Measurements from ENCODE around the gene GPR107.
"Not testable (repeated sequence)": the region's sequence is repeated elsewhere in the genome, so short reads cannot be mapped to it uniquely, and the experiment has no call there.

GPR107 gene

DNA sequence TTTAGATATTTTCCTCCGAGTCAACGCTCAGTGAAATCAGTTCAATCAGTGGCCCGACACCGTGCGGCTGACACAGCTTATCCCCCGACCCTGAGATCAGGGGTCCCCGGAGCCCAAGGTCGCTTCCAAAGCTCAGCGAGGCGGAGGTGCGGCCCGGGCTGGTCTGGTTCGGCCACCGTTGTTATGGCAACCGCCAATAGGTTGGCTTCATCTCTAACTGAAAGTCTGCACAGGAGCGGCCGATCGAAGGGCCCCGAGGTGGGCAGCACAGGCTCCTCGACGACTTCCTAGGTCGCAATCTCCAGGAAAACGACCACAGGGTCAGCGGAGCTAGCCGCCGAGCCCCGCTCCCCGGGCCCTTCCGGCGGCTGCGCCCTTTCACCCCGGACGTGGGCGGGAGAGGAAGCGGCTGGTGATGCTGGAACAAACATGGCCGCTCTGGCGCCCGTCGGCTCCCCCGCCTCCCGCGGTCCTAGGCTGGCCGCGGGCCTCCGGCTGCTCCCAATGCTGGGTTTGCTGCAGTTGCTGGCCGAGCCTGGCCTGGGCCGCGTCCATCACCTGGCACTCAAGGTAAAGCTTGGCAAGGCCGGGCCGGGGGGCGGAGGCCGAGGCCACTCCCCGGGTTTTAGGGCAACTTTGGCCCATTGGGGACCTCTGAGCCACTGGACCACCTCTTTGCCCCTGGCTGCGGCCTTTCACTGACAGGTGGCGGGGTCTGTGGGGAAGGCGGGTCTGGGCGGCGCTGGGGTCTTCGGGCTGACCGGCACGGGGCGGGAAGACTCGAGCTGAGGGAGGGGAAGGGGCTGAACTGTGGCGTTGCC, at the start of gene GPR107:
Gene GPR107 (plus strand): TSS at position 403 of the 821 bp plus-strand sequence. CDS start 27 bp downstream, at position 430.
- FAIRE-seq (peak; percentile 33), DNase-seq (ENCODE audit: extremely low spot score, insufficient read length, low read depth) (peak; percentile 86)

DNA sequence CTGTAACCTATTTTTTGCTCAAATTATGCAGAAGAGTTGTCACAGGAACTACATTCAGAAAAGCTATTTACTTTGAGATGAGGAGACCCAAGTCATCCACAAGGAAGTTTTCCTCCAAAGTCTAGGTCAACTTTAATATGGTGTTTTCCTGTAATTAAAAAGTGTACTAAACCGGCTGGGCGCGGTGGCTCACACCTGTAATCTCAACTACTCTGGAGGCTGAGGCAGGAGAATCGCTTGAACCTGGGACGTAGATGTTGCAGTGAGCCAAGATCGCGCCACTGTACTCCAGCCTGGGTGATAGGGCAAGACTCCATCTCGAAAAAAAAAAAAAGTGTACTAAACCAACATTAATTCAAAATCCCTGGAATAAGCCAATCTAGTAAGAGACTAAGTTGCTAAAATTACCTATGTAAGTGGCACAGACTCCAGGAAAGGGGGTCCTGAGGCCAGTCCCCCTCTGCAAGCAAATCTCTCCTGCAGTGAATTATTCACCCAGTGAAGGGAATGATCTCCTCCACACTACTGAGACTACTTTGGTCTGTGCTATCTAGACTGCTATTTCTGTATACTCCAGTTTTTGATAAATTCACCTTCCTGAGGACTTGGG, 49.7 kb upstream of the GPR107 start:
- no peak for FAIRE-seq
- DNase-seq (ENCODE audit: extremely low spot score, insufficient read length, low read depth) = no peak

DNA sequence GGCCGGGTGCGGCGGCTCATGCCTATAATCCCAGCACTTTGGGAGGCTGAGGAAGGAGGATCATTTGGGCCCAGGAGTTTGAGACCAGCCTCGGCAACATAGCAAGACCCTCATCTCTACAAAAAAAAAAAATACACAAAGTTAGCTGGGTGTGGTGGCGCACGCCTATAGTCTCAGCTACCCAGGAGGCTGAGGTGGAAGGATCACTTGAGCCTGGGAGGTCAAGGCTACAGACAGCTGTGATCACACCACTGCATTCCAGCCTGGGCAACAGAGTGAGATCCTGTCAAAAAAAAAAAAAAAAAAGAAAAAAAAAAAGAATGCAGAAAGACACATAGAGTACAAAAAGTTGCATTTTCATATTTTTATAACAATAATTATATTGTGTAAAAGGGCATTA, 46.8 kb upstream of the GPR107 start:
- DNase-seq (ENCODE audit: extremely low spot score, insufficient read length, low read depth); FAIRE-seq: not testable (repeated sequence)

DNA sequence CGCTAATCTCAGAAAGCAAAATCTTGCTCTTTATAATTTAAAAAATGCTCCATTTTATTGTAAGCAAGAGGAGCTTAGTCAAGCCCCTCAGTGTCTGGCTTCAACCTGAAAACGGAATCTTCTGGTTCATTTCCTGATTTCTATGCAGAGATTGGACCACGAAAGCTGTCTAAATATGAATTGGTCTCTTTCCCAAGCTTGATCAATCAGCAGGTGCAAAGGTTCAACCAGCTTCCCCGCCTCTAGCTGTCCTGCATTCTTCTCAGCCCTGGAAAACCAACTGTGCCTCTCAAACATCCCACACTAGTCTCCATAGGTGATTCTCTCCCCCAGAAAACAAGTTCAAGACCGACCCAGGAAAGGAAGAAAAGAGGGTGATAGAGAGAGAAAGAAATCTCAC, 45.2 kb upstream of the GPR107 start:
- DNase-seq (ENCODE audit: extremely low spot score, insufficient read length, low read depth) (no peak), FAIRE-seq (peak; percentile 77)

DNA sequence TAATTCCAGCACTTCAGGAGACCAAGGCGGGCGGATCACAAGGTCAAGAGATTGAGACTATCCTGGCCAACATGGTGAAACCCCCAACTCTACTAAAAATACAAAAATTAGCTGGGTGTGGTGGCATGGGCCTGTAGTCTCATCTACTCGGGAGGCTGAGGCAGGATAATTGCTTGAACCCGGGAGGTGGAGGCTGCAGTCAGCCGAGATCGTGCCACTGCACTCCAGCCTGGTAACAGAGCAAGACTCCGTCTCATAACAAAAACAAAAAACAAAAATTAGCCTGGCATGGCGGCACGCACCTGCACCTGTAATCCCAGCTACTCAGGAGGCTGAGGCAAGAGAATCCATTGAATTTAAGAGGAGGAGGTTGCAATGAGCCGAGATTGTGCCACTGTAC, 44.2 kb upstream of the GPR107 start:
- not testable (repeated sequence) for FAIRE-seq; DNase-seq (ENCODE audit: extremely low spot score, insufficient read length, low read depth)

DNA sequence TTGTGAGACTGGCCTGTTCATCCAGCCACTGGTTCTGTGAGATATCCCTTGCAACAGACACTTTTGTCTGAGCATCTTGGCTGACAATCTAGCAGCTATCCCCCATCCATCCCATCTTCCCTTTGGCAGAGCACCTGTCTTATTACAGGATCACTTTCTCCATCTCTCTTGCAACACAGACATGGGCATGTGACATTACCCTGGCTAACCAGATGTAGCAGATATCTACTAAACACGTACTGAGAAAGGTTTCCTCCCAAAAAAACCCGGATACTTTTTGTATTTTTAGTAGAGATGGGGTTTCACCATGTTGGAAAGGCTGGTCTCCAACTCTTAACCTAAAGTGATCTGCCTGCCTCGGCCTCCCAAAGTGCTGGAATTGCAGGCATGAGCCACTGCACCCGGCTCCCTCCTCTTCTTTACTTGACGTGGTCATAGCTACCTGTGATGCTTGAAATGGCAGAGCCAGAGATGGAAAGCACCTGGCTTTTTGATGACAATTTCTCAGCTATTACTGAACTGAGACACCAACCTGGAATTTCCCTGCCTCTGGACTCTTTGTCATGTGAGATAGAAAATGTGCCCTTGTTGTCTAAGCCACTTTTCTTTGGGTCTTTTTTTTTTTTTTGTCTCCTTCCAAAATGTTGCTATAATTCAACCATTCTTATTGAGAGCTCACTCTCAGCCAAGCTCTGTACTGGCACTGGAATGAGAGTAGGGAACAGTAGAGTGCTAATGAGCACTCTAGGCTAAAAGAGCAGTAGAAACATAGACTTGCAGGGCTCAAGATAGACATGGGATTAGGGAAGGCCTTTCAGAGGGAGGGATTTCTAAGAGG, 43.3 kb upstream of the GPR107 start:
- no peak for DNase-seq (ENCODE audit: extremely low spot score, insufficient read length, low read depth)
- FAIRE-seq = peak; percentile 88

DNA sequence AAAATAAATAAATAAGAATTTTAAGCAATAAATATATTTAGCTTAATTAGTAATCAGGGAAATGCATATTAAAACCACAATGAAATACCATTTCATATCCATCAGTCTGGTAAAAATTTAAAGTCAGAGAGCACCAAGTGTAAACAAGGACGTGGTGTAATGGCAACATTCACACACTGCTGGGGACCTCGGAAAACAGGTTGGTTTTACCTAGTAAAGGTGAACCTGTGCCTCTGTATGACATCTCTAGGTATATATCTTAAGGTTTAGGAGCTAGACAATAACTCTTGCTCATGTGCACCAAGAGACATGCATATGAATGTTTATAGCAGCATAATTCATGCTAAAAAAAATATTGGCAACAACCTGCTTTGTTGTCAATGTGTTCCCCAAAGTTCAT, 40.4 kb upstream of the GPR107 start:
- no peak for DNase-seq (ENCODE audit: extremely low spot score, insufficient read length, low read depth)
- FAIRE-seq = peak; percentile 9

DNA sequence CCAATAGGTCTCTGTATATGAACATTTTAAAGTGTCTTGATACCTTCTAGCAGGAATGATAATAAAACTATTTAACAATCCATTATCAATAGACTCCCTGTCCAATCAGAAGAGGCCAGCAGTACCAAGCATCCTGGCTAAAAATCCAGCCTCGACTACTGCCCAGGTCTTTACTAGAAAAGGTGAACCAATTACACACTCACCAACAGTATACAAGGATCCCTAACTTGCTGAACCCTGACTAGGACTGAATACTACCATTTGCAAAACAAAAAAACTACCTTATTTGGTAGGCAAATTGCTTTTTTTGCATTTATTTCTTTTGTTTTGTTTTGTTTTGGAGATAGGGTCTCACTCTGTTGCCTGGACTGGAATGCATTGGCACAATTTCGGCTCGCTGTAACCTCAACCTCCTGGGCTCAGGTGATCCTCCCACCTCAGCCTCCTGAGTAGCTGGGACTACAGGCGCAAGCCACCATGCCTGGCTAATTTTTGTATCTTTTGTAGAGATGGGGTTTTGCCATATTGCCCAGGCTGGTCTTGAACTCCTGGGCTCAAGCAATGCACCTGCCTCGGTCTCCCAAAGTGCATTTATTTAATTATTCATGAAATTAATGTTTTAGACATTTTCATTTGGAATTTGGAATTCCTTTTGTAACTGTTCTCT, 38.2 kb upstream of the GPR107 start:
- no peak for FAIRE-seq

DNA sequence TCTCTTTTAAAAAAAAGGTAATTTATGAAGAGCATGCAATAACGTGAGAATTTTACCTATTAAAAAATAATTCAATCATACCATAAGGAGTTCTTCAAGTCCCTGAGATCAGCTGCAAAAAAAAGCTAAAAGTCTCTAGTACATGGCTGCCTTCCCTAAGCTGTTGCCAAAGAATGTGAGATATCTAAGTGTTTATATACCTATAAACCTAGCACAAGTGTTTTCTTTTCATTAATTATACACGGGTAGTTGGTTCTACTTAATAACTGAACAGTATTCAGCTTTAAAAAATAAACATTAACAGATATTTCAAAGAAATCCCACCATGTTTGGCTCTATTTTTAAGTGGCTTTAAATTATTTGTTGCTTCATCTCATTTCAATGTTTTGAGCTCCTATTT, 36.6 kb upstream of the GPR107 start:
- DNase-seq (ENCODE audit: extremely low spot score, insufficient read length, low read depth) (no peak), FAIRE-seq (no peak)

More for the DNA sequence above, 38.2 kb upstream of the GPR107 start:
- no peak for DNase-seq (ENCODE audit: extremely low spot score, insufficient read length, low read depth)

DNA sequence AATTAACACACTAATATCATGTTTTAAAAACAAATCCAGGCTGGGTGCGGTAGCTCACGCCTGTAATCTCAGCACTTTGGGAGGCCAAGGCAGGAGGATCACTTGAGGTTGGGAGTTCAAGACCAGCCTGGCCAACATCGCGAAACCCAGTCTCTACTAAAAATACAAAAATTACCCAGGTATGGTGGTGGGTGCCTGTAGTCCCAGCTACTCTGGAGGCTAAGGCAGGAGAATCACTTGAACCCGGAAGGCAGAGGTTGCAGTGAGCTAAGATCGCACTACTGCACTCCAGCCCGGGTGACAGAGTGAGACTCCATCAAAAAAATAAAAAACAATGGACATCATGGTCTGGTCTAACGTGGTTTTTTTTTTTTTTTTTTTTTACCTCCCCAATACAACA, 36.2 kb upstream of the GPR107 start:
- FAIRE-seq; DNase-seq (ENCODE audit: extremely low spot score, insufficient read length, low read depth): not testable (repeated sequence)

DNA sequence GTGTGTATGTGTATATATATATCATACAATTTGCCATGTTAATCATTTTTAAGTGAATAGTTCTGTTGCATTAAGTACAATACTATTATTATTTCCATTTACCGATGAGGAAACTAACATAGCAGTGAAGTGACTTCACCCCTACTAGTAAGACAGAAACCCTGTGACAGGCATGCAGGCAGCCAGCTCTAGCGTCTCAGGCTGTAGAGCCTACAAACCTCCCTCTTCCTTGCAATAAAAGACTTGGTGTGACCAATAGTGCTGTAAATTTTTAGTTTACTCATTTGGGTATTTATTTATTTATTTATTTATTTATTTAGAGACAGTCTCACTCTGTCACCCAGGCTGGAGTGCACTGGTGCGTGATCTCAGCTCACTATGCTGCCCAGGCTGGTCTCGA, 35.4 kb upstream of the GPR107 start:
- DNase-seq (ENCODE audit: extremely low spot score, insufficient read length, low read depth) (no peak), FAIRE-seq (peak; percentile 31)

DNA sequence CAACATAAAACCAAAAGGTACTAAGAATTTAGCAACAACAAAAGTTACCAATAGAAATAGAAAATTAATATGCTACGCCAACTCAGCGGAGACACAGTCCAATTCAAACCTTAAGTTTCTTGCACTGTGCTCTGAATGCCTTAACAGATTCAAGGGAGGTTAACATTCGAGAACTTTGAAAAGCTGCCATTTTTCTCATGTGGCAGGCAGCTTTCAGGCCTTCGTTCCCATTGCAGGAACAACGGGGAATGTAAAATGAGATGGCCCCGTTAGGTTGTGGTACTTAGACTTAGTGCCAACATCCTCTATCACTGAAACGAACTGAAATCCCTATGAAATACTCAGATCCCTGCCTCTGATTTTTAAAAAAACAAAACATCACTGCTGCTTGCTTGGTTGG, 33.1 kb upstream of the GPR107 start:
- no peak for DNase-seq (ENCODE audit: extremely low spot score, insufficient read length, low read depth)
- FAIRE-seq = no peak

DNA sequence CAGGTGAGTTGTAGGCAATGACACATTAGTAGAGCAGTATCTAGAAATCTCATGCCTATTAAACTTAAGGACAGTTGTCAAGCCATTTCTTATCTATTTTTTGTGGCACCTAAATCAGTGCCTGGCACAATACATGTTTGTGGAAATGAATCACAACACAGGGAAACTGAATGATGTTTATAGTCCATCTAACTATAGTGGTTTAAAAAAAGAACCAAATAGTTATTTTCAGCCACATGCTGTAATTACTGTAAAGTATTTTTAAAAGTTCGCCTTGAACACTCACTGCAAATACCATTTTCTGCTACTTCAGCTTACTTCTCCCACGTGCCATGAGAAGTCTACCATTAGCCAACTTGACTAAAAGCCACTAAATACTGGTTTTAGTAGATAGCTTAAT, 32.6 kb upstream of the GPR107 start:
- FAIRE-seq = no peak

DNA sequence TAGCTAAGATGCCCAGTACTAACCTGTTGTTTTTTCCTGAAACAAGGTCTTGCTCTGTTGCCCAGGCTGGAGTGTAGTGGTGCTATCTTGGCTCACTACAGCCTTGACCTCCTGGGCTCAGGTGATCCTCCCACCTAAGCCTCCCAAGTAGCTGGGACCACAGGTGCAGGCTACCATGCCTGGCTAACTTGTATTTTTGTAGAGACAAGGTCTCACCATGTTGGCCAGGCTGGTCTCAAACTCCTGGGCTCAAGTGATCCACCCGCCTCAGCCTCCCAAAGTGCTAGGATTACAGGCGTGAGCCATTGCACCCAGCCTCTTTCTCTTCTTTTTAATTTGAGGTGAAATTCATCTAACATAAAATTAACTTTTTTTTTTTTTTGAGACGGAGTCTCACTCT, 31.9 kb upstream of the GPR107 start:
- not testable (repeated sequence) for DNase-seq (ENCODE audit: extremely low spot score, insufficient read length, low read depth); FAIRE-seq

More for the DNA sequence above, 32.6 kb upstream of the GPR107 start:
- no peak for DNase-seq (ENCODE audit: extremely low spot score, insufficient read length, low read depth)

DNA sequence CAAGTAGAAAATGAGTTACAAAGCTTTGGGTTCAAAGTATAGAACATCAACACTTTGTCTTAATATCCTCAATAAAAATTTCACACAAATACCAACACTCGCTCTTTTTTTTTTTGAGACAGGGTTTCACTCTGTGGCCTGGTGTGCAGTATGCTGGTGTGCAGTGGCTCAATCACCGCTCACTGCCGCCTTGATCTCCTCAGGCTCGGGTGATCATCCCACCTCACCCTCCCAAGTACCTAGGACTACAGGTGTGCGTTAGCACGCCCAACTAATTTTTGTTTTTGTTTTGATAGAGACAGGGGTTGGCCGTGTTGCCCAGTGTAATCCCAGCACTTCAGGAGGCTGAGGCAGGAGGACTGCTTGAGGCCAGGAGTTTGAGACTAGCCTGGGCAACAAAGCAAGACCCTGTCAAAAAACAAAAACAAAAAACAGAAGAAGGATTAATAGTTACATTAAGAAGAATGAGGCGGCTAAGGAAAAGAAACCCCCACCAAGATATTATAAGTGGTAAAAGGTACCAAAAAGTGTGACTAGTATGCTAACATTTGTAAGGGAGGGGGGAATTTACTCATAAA, 31.1 kb upstream of the GPR107 start:
- DNase-seq (ENCODE audit: extremely low spot score, insufficient read length, low read depth) = no peak
- FAIRE-seq = no peak

DNA sequence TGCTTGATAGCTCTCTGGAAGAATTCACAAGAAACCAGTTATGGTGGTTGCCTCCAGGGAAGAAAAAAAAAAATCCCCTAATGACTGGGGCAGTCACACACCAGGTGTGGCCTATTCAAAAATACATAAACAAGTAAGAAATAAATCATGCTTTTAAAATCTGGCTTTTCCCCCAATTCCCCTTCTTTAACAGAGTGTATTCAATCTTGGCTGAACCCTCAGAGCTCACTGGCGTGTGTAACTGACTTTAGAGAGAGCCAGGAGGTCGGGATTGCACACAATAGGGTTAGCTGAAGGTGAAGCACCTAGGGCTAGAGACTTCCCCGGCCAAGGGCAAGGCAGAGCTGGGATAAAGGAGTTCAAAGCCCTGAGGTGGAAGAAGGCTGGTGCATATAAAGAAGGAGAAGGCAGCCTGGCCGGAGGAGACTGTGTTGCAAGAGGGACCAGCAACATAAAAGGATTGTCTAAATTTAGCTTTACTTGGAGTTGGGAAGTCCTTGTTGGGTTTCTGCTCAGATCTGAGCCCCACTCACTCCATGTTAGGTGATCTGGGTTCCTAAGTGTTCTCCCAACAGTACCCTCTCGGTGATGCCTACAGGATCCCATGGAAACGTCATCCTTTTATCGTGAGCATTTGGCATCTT, 30.4 kb upstream of the GPR107 start:
- FAIRE-seq = peak; percentile 85
- DNase-seq (ENCODE audit: extremely low spot score, insufficient read length, low read depth) = no peak

DNA sequence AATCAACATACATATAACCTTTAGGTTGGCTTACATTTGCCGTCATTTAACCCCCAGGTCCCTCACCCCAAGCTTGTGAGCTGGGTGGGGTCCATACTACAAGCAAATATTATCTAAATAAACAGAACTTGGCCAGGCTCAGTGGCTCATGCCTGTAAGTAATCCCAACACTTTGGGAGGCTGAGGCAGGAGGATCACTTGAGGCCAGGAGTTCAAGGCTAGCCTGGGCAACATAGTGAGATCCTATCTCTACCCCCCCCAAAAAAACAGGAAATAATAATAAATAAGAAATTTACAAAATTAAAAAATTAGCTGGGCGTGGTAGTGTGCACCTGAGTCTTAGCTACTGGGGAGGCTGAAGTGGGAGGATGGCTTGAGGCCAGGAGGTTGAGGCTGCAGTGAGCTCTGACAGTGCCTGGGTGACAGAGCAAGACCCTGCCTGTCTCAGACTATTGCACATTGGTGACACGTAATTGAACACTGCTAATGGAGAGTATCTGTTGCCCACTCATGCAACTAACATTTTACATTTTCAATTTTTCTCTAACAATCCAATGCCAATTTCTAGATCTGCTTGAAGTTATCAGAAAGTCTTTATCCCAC, 29.6 kb upstream of the GPR107 start:
- DNase-seq (ENCODE audit: extremely low spot score, insufficient read length, low read depth) = no peak
- peak; percentile 44 for FAIRE-seq

DNA sequence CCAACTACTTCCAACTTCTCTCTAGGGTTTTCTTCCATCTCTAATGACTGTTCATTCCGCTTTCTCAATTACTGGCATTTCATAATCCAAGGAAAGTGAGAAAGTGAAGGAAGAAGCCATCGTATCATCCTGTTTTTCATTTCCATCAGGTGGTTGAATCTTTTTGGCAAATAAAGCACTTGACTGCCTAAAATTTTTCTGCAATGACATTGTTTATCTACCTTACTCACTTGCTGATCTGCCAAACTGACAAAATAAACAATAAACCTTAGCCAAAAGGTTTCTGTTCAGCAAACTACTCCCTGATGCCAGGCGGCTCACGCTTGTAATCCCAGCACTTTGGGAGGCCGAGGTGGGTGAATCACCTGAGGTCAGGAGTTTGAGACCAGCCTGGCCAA, 29.1 kb upstream of the GPR107 start:
- FAIRE-seq = no peak
- no peak for DNase-seq (ENCODE audit: extremely low spot score, insufficient read length, low read depth)

All from GM18507 (cell line).